Spleen (tissue), 7 donors: ENCODE results near the gene CACNA1C.
A peak's percentile ranks its signal among the peaks of the same experiment; 100 is the strongest.

Experiments used
- CTCF ChIP-seq, 11 experiments: fragments of 200-600 bp in 7 of 11; fragments of 450-650 bp in 4 of 11; sonication (generic) in 4 of 11; IDR thresholded peaks in 8 of 11; conservative IDR thresholded peaks in 3 of 11; 1 replicate in 7 of 11; 2 replicates in 4 of 11; pipeline versions ENCODE4 v1.4.0 to v1.8.0; 2016 to 2021; ENCODE audit warnings: antibody characterized with exemption in 11 of 11, inconsistent platforms in 4 of 11, mild to moderate bottlenecking in 1 of 11
- POLR2AphosphoS5 ChIP-seq, 3 donors: sonication (generic); formaldehyde crosslinking; IDR thresholded peaks; one replicate each; pipeline ENCODE4 v1.5.1; 2017; ENCODE audit warnings: antibody characterized with exemption in 3 of 3
- donor health status: DM: no; HTN: no; CAD: no; lungs with moderate emphysema.
- donor health status: DM: no; HTN: no; CAD: no.
- donor health status: DM: no; HTN: no; CAD: no.

- TF ChIP-seq POLR2AphosphoS5 (IDR thresholded peaks at IDR 0.05): peak in 2 of 3 donors; percentile 41 to 47
- no peak for TF ChIP-seq CTCF (IDR thresholded peaks at IDR 0.05 in 8 of 11, conservative IDR thresholded peaks at IDR 0.05 in 3 of 11)
Observed at GRCh38 chr12:2507814-2508213, 455.0 kb downstream of the CACNA1C start.
